Limb (tissue), 2 donors: ENCODE data around the gene DENND5A.

Experiments
- DNase-seq, 2 donors: peaks; one replicate each; pipeline ENCODE4 v3.0.0-alpha.2; 2016; ENCODE audit errors: extremely low spot score in 2 of 2

Gene DENND5A

DNA sequence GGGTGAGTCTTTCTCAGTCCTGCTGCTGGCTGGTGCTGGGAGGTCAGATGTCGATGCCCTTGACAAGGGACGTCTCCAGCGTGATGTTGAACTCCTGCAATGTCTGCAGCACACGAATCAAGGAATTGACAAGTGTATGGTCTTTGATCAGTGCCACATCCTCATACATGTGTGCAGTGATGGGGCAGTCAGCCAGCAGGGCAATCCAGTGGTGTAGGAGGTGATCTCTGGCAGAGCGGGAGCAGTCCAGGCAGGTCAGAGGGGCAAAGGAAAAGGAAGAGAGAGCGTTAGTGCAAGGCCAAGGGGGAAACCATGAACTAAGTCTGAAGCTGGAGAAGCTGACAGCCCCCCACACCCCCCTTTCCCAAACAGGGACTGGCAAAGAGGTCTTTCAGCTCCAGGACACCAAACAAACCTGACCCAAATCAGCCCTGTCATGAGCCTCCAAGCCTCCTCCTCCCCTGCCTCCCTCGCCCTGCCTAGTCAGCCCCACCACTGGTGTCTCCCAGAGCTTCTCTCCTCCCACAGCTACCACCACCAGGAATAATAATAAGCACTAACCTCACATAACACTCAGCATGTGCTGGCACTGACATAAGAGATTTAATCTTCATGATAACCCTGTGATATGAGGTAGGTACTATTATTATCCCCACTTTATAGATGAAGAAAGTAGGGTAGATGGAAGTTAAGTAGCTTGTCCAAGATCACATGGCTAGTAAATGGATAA, 125.4 kb downstream of the DENND5A start:
- DNase-seq, result no peak

DNA sequence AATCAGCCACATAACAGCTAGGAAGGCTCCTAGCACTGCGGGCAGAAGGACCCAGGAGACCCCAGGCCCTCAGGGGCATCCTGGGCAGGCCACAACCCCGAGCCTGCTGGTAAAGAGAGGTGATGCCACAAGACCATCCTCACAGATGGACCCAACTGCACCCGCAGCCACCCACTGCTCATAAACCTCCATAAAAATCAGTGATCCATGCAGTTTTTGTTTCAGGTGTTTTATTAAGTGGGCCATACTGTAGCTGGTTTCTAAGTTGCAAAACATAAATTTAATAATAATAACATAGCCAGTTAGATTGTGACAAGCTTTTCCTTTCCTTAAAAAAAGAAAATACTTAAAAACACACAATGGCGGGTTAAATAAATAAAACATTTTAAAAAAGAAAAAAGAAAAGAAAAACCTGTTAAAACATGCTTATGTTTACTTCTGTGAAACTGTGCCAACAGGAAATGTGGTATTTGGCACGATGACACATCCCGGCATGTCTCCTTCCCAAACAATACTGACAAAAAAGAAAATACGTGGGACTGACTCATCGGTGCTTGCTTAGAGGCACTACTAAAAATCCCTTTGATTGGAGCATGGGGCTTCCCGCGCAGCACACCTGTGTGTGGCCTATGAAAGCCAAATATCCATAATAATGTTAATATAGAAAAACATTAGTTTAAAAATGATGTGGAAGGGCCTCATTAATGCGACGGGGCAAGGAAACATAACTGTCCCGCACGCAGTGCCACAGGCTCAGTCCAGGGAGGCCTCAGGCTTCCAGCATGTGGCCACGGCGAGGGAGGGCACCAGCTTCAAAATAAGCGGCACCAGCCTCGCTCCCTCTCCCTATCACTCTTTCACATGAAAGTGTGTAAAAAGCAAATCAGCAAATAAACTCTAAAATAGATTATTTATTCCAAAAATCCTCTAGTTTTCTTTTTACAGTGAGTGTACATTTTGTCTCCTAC, 126.3 kb downstream of the DENND5A start:
- DNase-seq, result no peak

DNA sequence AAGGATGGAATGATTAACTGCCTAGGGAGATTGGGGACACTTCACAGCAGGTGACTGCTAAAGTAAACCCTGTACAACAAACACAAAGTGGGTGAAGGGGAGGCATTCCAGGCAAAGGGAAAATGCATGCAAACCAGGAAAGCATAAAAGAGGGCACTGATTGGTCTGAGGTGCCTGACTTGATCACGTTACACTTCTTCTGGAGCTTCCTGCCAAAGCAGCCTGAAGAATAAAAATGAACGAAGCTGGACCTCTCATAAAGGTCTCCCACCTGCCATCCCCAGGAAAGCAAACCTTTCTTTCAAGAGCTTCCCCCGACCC, 127.1 kb downstream of the DENND5A start:
- no peak for DNase-seq

DNA sequence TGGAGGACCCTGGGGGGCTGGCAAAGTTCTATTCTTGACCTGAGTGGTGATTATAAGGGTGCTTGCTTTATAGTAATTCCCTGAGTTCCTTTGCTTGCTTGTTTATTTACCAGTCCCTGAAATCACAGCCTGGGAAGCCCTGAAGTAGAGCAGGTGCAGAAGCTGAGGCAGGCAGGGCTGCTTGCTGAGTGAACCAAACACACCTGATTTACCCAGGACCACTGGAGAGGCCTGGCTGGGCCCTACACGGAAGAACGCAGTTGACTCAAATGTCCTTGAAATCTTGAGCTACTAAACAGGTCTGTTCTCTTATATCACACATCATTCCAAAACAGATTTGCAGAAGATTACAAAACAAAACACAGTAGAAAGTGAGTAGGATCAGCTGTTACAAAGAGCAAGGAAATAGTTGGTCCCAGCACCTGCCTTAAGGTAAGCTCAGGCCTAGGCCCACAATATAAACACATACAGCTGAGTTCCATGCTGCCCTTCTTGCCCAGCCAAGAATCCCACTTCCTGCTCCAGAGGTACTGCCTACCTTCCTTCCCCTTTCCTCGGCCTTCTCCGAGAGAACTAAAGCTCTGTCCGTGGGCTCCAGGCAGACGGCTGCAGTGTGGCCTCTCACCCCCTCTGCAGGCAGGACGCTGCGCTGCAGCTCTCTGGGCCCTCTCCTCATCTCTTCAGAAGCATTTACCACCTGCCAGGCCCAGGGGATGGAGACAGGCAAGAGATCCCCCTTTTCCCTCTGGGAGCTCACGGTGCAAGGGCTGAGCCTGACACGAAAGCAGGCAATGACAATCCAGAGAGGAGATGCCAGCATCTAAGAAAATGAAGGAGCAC, 127.6 kb downstream of the DENND5A start:
- DNase-seq, result peak; percentile 64 to 87

DNA sequence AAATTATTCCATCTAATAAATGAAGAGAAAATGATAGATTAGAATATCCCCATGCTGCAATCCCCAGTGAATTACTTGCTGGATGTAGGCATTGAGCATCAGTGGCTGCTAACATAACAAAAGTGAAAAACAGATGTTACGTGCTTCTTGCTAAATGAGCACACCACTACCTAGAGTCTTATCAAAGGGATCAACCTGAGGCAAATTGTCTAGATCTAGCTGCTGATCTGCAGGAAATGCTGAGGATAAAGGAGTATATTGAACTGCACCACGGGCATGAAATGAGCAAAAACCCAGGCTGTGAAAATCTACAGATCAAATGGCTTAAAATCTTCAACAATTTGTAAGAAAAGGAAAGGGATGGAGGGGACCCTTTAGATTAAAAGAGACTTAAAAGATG, 128.4 kb downstream of the DENND5A start:
- DNase-seq, result no peak

DNA sequence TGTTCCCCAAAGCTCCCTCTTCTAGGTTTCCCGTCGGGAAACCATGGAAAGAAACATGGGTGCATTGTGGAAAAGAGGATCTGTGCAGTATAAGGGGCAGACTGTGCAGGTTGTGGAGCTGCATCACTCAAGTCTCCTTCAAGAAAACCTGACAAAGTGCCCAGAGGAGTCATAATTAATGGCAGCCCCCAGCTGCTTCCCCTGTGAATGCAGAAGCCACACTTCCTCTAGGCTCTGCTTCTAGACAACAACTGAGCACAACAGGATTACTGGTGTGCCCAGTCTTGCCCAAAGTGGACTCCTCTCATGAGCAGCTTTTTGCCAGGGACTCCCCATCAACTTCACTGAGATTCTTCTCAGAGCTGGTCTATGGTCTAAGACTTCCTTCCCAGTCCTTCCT, 131.2 kb downstream of the DENND5A start:
- no peak for DNase-seq

DNA sequence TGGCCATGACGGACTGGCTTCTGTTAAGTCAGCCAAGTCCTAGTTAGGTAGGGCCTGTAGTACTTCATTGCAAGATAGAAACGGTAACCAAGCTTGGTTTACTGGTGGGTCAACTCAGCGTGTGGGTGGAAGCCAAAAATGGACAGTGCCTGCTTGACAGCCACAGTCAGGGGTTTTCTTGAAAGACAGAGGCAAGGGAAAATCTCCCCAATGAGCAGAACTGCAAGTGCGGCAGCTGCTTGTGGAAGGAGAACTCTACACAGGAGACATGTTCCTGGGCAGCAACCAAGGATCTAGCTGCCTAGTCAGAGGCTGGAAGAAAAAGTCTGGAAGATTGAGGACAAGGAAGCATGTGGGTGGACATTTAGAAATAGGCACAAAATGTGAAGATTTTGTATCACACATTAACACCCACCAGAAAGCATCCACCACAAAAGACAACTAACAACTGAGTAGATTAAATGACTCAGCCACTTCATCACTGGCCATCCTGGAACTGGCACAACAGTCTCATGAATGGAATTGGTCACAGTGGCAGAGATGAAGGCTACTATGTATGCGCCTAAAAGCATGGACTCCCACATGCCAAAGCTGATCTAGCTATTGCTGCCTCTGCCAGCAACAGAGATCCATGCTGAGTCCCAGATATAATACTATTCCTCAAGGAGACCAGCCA, 132.8 kb downstream of the DENND5A start:
- no peak for DNase-seq

DNA sequence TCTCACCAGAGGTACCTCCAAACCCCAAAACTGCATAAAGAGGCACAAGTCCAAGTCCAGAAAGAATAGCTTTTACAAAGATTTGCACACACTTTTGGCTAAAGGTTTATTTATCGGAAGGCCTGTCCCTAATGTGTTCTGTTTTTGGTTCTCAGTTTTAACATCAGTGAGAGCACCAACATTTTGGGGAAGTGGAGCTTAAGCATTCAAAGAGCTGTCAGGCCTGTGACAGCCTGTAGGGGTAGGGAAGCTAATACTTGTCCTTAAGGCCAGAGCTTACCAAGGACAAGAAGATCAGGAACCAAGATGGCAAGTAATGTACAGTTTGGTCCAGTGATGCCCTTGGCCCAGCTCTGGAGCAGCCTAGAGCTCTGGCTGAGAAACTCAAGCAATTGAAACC, 134.9 kb downstream of the DENND5A start:
- no peak for DNase-seq

DNA sequence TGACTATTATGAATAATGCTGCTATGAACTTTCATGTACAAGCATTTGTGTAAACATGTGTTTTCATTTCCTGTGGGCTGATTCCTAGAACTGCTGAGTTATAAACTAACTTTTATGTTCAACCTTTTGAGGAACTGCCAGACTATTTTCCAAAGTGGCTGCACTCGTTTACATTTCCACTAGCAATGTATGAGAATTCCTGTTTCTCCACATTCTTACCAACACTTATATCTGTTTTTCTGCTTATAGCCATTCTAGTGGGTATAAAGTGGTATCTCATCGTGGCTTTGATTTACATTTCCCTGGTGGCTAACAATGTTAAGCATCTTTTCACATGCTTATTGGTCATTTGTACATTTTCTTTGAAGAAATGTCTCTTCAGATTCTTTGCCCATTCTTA, 138.5 kb downstream of the DENND5A start:
- DNase-seq, result no peak

DNA sequence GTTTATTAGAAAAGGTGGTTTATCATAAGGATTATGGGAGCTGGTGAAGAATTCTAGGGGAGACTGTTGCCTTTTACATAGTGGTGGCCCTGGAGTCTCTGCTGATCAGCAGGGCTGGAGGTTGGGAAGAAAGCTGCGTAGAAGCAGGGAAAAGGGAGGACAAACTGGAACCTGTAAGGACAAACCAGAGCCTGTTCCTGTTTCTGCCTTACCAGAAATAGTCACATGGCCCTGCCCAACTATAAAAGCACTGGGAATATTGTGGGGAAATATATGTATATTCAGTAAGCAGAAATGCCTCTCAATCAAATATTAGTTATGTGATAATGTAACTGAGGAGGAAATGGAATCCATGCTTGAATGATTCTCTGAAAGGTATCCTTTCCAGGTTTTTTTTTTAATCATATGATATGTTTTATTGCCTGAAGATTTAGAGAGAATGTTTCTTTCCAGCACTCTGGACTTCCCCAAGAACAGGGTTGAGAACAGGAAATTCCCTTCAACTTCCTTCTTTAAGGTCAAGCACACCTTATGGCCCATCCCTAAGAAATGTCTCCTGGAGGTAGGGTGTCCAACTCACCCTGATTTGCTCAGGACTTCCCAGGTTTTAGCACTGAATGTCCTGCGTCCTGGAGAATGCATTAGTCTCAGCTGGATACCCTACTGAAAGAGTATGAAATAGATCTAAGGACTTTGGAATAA, 139.8 kb downstream of the DENND5A start:
- no peak for DNase-seq

DNA sequence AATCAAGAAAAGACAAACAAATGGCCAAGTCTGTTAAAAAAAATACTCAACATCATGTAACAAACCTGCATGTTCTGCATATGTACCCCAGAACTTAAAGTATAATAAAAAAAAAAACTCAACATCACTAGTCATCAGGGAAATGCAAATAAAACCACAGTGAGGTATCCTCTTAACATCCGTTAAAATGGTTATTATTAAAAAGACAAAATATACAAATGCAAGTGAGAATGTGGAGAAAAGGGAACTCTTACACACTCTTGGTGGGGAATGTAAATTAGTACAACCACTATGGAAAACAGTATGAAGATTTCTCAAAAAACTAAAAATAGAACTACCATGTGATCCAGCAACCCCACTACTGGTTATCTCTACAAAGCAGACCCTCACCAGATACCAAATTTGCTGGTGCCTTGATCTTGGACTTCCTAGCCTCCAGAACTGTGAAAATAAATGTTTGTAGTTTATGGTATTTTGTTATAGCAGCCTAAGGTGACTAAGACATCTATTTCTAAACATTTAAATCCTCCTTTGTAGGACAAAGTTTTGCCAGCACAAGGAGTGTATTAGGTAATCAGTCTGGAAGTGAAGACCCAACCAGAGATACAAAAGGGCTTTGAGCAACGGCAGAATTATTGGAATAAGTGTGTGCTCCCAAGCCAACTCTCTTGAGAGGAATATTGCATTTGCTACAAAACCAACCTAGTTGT, 141.4 kb downstream of the DENND5A start:
- no peak for DNase-seq

DNA sequence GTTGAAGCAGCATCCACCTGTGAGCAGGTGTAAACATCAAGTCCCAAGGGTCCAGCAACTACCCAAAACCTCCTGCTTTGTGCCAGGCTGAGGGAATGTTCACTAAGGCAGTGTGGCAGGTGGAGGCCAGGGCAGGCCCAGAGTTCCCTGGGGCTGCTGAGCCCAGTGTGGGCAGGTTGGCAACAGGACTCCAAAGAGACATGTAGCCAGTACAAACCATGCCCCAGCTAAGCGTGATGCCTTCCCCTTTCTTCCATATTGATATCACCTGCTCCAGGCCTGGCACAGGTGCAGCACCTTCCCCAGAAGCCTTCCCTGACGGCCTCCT, 143.7 kb downstream of the DENND5A start:
- DNase-seq, result no peak

DNA sequence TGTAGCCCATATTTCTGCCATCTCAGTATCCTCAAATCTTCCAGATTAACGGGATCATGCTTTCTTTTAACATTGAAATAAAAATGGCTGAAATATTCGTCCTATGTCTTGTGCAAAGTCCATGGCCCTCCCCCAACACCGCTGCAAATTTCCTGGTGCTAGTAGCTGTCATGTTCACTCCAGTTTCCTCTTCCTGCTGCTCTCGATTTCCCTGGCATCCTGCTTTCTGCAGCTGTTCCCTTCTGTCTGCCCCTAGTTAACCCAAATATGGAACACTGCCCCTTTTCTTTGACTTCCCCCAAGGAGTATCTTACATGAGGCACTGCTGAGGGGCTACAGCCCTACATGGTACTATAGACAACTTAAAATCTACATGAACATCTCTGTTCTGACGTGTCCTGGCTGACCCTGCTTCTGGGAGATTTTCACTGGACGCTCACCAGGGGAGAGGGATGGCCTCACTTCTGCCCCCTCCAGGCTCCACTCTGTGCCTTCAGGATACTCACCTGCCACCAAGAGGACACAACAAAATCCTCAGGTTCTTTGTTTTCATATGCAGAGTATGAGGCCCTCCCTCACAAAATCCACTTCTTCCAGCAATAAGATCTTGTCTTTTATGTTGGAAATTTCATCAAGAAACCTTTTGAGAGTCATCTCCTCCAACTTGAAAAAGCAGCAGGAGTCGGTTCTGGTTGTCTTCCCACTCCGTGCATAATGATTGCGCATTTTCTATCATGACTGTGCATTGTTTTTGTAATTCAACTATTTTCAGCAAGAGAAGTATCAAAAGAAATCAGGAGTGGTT, 144.3 kb downstream of the DENND5A start:
- DNase-seq, result peak; percentile 19 to 35

DNA sequence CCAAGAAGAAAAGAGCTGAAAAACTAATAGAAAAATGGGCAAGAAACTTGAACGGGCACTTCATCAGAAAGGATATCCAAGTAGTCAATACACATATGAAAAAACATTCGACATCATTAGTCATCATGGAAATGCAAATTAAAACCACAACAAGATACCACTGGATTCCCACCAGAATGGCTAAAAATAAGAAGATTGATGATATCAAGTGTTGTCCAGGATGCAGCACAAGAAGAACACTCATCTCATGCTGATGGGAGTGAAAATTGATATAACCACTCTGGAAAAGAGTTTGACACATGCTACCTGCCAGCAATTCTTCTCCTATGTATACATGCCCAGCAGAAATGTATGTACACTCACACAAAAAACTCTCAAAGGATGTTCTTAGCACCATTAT, 146.9 kb downstream of the DENND5A start:
- no peak for DNase-seq

DNA sequence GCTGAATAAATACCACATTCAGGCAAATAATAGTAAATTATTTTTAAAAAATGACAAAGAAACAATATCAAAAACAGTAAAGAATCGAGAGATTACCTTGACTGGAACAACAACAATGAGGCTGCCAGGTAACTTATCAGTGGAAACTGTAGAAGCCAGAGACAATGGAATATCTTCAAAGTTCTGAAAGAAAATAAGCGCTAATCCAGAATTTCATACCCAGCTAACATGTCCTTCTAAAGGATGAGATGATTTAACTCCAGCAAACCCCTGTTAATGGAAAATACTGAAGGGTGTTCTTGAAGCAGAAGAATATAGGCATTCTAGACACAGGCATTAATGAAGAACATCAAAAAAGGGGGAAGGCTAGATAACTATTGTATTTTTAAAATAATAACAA, 153.1 kb downstream of the DENND5A start:
- DNase-seq, result no peak

DNA sequence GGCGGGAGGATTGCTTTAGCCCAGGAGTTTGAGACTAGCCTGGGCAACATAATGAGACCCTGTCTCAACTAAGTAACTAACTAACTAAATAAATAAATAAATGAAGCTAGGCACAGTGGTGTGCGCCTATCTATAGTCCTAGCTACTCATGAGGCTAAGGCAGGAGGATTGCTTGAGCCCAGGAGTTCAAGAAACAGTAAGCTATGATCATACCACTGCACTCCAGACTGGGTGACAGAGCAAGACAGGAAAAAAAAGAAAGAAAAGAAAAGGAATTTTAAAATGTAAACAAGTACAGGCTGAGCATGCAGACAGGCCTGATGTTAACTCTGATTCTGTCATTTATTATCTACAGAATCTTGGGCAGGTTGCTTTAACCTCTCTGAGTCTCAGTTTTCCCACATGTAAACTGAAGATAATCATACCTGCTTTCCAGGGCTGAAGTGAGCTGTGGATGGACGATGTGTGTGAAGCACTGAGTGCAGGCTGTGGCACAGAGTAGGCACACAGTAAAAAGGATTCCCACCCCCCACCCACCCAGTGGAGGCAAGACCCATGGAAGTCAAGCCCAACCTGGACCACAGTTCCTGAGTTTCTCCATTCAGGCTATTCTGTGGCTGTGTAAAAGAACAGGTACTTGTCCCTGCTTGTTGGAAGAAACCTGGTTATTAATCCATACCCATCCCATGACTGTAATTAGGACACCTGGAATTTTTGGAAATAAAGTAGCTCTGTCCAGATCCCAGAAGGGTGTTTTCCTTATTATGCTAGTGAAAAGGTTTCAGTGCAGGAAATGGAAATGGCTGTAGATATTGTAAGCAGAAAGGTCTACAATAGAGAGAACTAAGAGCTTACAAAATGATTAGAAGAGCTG, 155.1 kb downstream of the DENND5A start:
- no peak for DNase-seq

DNA sequence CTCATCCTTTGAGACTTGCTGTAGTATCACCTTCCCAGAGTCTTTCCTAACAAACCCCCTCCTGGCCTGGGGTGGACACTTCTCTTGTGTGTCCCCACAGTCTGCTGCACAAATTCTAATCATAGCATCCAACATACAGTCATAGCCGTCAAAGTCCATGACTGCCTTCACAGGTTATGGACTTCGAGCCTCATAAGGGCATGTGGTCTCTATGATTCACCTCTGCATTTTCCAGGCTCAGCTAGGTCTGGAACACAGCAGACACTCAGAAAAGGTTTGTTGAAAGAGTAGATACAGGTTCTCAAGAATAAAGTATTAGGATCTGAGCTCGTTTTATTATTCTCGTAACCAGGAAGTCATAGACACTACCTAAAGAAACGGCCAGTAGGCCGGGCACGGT, 160.6 kb downstream of the DENND5A start:
- DNase-seq, result no peak

DNA sequence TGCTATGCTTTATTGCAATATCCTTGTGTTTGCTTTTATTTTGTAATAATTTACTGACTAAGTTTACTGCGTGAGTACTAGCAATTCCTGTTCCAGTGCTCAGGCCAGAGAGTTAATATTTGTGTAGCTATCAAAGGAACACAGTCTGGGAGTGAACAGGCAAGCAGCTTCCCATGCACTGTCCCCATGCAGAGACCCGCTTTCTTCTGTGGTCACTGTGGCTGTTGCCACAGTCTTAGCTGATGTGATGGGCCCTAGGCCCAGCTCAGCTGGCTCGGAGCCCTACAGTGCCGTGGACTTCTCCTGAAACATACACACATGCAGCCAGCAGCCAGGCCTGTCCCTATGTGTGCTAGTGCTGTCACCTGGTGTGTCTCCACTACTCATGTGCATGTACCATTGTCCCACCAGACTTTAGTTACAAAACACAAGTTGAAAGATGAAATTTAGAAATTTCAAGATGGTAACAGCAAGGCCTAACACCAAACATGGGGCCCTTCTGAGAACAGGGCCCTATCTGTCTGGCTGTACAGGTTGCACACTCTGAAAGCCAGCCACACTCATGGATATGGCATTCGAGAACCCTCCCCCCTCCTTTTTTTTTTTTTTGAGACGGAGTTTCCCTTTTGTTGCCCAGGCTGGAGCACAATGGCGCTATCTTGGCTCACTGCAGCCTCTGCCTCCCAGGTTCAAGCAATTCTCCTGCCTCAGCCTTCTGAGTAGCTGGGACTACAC, 161.4 kb downstream of the DENND5A start:
- DNase-seq, result no peak
